Stimulated activated CD8-positive, alpha-beta memory T cell treated with anti-CD3 and anti-CD28 coated beads, Interleukin-15, amount 100 ng/mL, for 24 hours (primary cell): Measurements from ENCODE around the gene IFNL2.
"Not testable (repeated sequence)": the region's sequence is repeated elsewhere in the genome, so short reads cannot be mapped to it uniquely, and the experiment has no call there.

Experiments
- DNase-seq: peaks from one replicate; pipeline ENCODE4 v3.0.0-alpha.2; 2020; ENCODE audit warnings: low read depth

The IFNL2 gene

GRCh38 chr19:39268085-39268484 is at the start of gene IFNL2:
IFNL2 (plus strand) TSS chr19:39268396; CDS start chr19:39268569, 173 bp downstream.
- not testable (repeated sequence) for DNase-seq

GRCh38 chr19:39219108-39219507 is 49.1 kb upstream of the IFNL2 start:
- not testable (repeated sequence) for DNase-seq

GRCh38 chr19:39223703-39224279 is 44.4 kb upstream of the IFNL2 start:
- no peak for DNase-seq

GRCh38 chr19:39224910-39225309 is 43.3 kb upstream of the IFNL2 start:
- DNase-seq: no peak

GRCh38 chr19:39230096-39230764 is 38.0 kb upstream of the IFNL2 start:
- DNase-seq: no peak

- no peak for DNase-seq
These were observed 35.5 kb upstream of the IFNL2 start for GRCh38 chr19:39232708-39233107.

GRCh38 chr19:39236527-39236926 is 31.7 kb upstream of the IFNL2 start:
- no peak for DNase-seq

GRCh38 chr19:39237200-39238184 is 30.7 kb upstream of the IFNL2 start:
- no peak for DNase-seq

- no peak for DNase-seq
These were observed 30.0 kb upstream of the IFNL2 start for GRCh38 chr19:39238209-39238608.

GRCh38 chr19:39238944-39239343 is 29.3 kb upstream of the IFNL2 start:
- no peak for DNase-seq

GRCh38 chr19:39240421-39240820 is 27.8 kb upstream of the IFNL2 start:
- DNase-seq: no peak

GRCh38 chr19:39243741-39244140 is 24.5 kb upstream of the IFNL2 start:
- DNase-seq: not testable (repeated sequence)

GRCh38 chr19:39244410-39245100 is 23.6 kb upstream of the IFNL2 start, which contains the start of gene IFNL3:
IFNL3 (minus strand) TSS chr19:39245006; CDS start chr19:39244967, 39 bp downstream.
- not testable (repeated sequence) for DNase-seq

GRCh38 chr19:39245166-39245565 is 23.0 kb upstream of the IFNL2 start:
- not testable (repeated sequence) for DNase-seq

- no peak for DNase-seq
These were observed 21.1 kb upstream of the IFNL2 start for GRCh38 chr19:39246951-39247669.

GRCh38 chr19:39247701-39248664 is 20.2 kb upstream of the IFNL2 start:
- DNase-seq: no peak

- no peak for DNase-seq
These were observed 19.4 kb upstream of the IFNL2 start, which contains the start of gene IFNL4 for GRCh38 chr19:39248806-39249205. IFNL4 (minus strand) TSS chr19:39248856.

- DNase-seq: no peak
These were observed 17.1 kb upstream of the IFNL2 start for GRCh38 chr19:39251081-39251480.

GRCh38 chr19:39251846-39252245 is 16.4 kb upstream of the IFNL2 start:
- no peak for DNase-seq

- no peak for DNase-seq
These were observed 15.7 kb upstream of the IFNL2 start for GRCh38 chr19:39252458-39252857.
